ENCODE measurements around the gene ASB16. TPM values are rescaled to one million over a fixed set of nuclear protein-coding genes. Genes with fewer than 3 reads are reported as not detected.

The ASB16 gene
- total and polyA plus RNA-seq, 4 donors = 0.10 to 0.11 (median 0.10) TPM; not detected in 1

- Histone ChIP-seq H3K27ac (ENCODE audit: low read depth in 1 of 2, low read length in 1 of 2) (peak overlapping the region; percentile 97 to 99), H3K36me3 (ENCODE audit: control insufficient read depth in 4 of 4, insufficient read depth in 4 of 4, low read length in 4 of 4) (peaks cover 6 to 34% (median 30%) of the 10 kb centered on the region in 4 donors), H3K9ac (ENCODE audit: insufficient read depth in 1 of 2, low read length in 2 of 2) (peak overlapping the region in 1 of 2 donors; percentile 71), H3K9me3 (ENCODE audit: control insufficient read depth in 4 of 4, insufficient read depth in 3 of 4, low read length in 3 of 4) (no peaks in the 10 kb centered on the region), H3K4me3 (peak overlapping the region; percentile 79), H3K4me1 (ENCODE audit: control insufficient read depth in 5 of 5, insufficient read depth in 5 of 5, low read length in 5 of 5) (peaks cover 5 to 34% (median 13%) of the 10 kb centered on the region in 5 donors), H3K27me3 (ENCODE audit: control insufficient read depth in 3 of 3, insufficient read depth in 3 of 3, low read length in 2 of 3) (no peaks in the 10 kb centered on the region)
- TF ChIP-seq CTCF (IDR thresholded peaks at IDR 0.05; ENCODE audit: control extremely low read depth, extremely low read depth) = peak; percentile 29
- 0 to 1% methylated on average over 27 to 88 of the region's 89 CpGs for WGBS, 2 donors
- DNase-seq (peak; percentile 92 to 96 (median 96)), ATAC-seq (ENCODE audit: insufficient read depth, low FRiP score) (peak; percentile 71)
Measured at GRCh38 chr17:44218344-44219107, 48.0 kb downstream of the ASB16 start.

GRCh38 chr17:44219108-44219615 lies 48.7 kb downstream of the ASB16 start:
- no peaks in the 10 kb centered on the region for H3K27me3 ChIP-seq (ENCODE audit: control insufficient read depth in 3 of 3, insufficient read depth in 3 of 3, low read length in 2 of 3)
- ATAC-seq (ENCODE audit: insufficient read depth, low FRiP score) (peak; percentile 13), DNase-seq (peak in 2 of 3 donors; percentile 78 to 85)
- H3K36me3 ChIP-seq (ENCODE audit: control insufficient read depth in 4 of 4, insufficient read depth in 4 of 4, low read length in 4 of 4) = peaks cover 6 to 33% (median 25%) of the 10 kb centered on the region in 4 donors
- H3K27ac ChIP-seq (ENCODE audit: low read depth in 1 of 2, low read length in 1 of 2) = peak overlapping the region; percentile 97 to 99
- 0 to 2% methylated on average over 24 to 73 of the region's 73 CpGs for WGBS, 2 donors
- H3K9ac ChIP-seq (ENCODE audit: insufficient read depth in 1 of 2, low read length in 2 of 2) = no peak overlapping the region
- H3K4me3 ChIP-seq = peak overlapping the region; percentile 79
- TF ChIP-seq CTCF (IDR thresholded peaks at IDR 0.05; ENCODE audit: control extremely low read depth, extremely low read depth) = peak; percentile 2
- no peaks in the 10 kb centered on the region for H3K9me3 ChIP-seq (ENCODE audit: control insufficient read depth in 4 of 4, insufficient read depth in 3 of 4, low read length in 3 of 4)
- peaks cover 5 to 39% (median 16%) of the 10 kb centered on the region in 5 donors for H3K4me1 ChIP-seq (ENCODE audit: control insufficient read depth in 5 of 5, insufficient read depth in 5 of 5, low read length in 5 of 5)

GRCh38 chr17:44219616-44220212 lies 49.2 kb downstream of the ASB16 start, which contains the start of gene UBTF:
TSS of gene UBTF (minus strand) at chr17:44219675. CDS start at chr17:44218229, 1,446 bp downstream.
- no peaks in the 10 kb centered on the region for H3K27me3 ChIP-seq (ENCODE audit: control insufficient read depth in 3 of 3, insufficient read depth in 3 of 3, low read length in 2 of 3)
- ATAC-seq (ENCODE audit: insufficient read depth, low FRiP score) (no peak), DNase-seq (peak; percentile 85 to 92 (median 88))
- H3K4me1 ChIP-seq (ENCODE audit: control insufficient read depth in 5 of 5, insufficient read depth in 5 of 5, low read length in 5 of 5) = peaks cover 5 to 39% (median 16%) of the 10 kb centered on the region in 5 donors
- H3K36me3 ChIP-seq (ENCODE audit: control insufficient read depth in 4 of 4, insufficient read depth in 4 of 4, low read length in 4 of 4) = peaks cover 5 to 28% (median 20%) of the 10 kb centered on the region in 4 donors
- H3K9me3 ChIP-seq (ENCODE audit: control insufficient read depth in 4 of 4, insufficient read depth in 3 of 4, low read length in 3 of 4) = no peaks in the 10 kb centered on the region
- H3K9ac ChIP-seq (ENCODE audit: insufficient read depth in 1 of 2, low read length in 2 of 2) = no peak within 1 kb of the TSS
- H3K27ac ChIP-seq (ENCODE audit: low read depth in 1 of 2, low read length in 1 of 2) = peak within 1 kb of the TSS; percentile 98 to 99
- 1% methylated on average over 18 to 70 of the region's 76 CpGs for WGBS, 2 donors
- H3K4me3 ChIP-seq = peak within 1 kb of the TSS; percentile 97
- no peak for TF ChIP-seq CTCF (IDR thresholded peaks at IDR 0.05; ENCODE audit: control extremely low read depth, extremely low read depth)
